Measurements from ENCODE around the gene GALNT6.

DNA sequence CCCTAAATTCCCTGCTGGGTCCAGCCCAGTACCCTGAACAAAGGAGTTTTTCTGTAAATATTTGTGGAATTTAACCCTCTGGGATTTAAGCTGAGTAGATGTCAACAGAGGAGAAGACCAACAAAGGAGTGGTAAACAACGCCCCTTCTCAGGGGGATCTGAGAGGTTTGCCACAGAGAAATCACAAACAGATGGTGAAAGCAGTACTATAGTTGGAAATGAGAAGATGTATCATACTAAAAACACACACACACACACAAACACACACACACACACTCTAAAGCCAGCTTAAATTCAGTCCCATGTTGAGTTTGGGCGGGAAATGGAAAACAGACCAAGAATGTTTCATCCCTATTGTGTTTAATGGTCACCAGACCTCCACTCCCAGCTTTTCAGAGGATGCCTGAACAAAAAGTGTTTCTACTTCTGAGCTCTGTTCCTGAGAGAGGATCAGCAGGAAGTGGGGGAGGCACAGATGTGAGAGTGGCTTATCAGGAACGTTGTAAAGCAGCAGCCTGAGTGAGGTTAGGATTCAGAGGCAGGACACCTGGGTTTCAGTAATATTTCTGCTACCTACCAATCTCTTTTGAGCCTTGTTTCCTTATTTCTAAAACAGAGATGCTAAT is 70.4 kb downstream of the GALNT6 start:
- TF ChIP-seq, protein P1, sequence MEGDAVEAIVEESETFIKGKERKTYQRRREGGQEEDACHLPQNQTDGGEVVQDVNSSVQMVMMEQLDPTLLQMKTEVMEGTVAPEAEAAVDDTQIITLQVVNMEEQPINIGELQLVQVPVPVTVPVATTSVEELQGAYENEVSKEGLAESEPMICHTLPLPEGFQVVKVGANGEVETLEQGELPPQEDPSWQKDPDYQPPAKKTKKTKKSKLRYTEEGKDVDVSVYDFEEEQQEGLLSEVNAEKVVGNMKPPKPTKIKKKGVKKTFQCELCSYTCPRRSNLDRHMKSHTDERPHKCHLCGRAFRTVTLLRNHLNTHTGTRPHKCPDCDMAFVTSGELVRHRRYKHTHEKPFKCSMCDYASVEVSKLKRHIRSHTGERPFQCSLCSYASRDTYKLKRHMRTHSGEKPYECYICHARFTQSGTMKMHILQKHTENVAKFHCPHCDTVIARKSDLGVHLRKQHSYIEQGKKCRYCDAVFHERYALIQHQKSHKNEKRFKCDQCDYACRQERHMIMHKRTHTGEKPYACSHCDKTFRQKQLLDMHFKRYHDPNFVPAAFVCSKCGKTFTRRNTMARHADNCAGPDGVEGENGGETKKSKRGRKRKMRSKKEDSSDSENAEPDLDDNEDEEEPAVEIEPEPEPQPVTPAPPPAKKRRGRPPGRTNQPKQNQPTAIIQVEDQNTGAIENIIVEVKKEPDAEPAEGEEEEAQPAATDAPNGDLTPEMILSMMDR (IDR thresholded peaks at IDR 0.05; ENCODE audit: low read depth, low read length, poor library complexity, severe bottlenecking) = no peak
- no peak for TF ChIP-seq EZH2phosphoT487 (IDR thresholded peaks at IDR 0.05; ENCODE audit: borderline replicate concordance, low read length)

Measured in DOHH2 (cell line).